Right kidney (tissue), 1 donor: ENCODE results near the gene MRGPRF.

ENCODE experiments used
- DNase-seq: peaks from one replicate; pipeline ENCODE4 v3.0.0-alpha.2; 2016

The MRGPRF gene

GRCh38 chr11:69027704-69028372 is 14.8 kb upstream of the MRGPRF start:
- no peak for DNase-seq

- no peak for DNase-seq
These were observed 11.5 kb upstream of the MRGPRF start for GRCh38 chr11:69024509-69024908.

GRCh38 chr11:69022260-69022659 is 9.2 kb upstream of the MRGPRF start:
- no peak for DNase-seq

GRCh38 chr11:69018924-69019323 is 5.9 kb upstream of the MRGPRF start:
- DNase-seq: no peak

GRCh38 chr11:69017951-69018350 is 4.9 kb upstream of the MRGPRF start:
- no peak for DNase-seq

- no peak for DNase-seq
These were observed 2.0 kb upstream of the MRGPRF start for GRCh38 chr11:69014898-69015549.

- DNase-seq: peak; percentile 70
These were observed 1.2 kb upstream of the MRGPRF start for GRCh38 chr11:69014084-69014851.

GRCh38 chr11:69012092-69013008 is 696 bp downstream of the MRGPRF start:
- DNase-seq: no peak

- no peak for DNase-seq
These were observed 1.4 kb downstream of the MRGPRF start for GRCh38 chr11:69011624-69012091.

- DNase-seq: peak; percentile 75
These were observed 2.0 kb downstream of the MRGPRF start for GRCh38 chr11:69010964-69011623.

GRCh38 chr11:69010361-69010891 is 2.6 kb downstream of the MRGPRF start:
- DNase-seq: no peak

- DNase-seq: no peak
These were observed 3.4 kb downstream of the MRGPRF start for GRCh38 chr11:69009441-69010211.

GRCh38 chr11:69008737-69009440 is 4.2 kb downstream of the MRGPRF start:
- no peak for DNase-seq

- DNase-seq: no peak
These were observed 5.1 kb downstream of the MRGPRF start for GRCh38 chr11:69007975-69008381.

GRCh38 chr11:69006816-69007215 is 6.2 kb downstream of the MRGPRF start:
- DNase-seq: no peak

GRCh38 chr11:69005631-69006368 is 7.2 kb downstream of the MRGPRF start:
- DNase-seq: no peak

GRCh38 chr11:69005183-69005630 is 7.8 kb downstream of the MRGPRF start:
- DNase-seq: no peak

GRCh38 chr11:69004411-69005182 is 8.4 kb downstream of the MRGPRF start:
- DNase-seq: no peak
